HCT116 (cell line): Measurements from ENCODE around the gene EFCAB10.
A peak's percentile ranks its signal among the peaks of the same experiment; 100 is the strongest.

ENCODE experiments used
- ELF1 ChIP-seq: IDR thresholded peaks from 2 replicates; pipeline ENCODE4 v1.6.1; 2012; ENCODE audit warnings: low read depth, borderline replicate concordance
- EZH2 ChIP-seq: fragments of 200-600 bp; sonication (generic); IDR thresholded peaks from 2 replicates; pipeline ENCODE4 v1.6.1; 2017; ENCODE audit warnings: antibody characterized with exemption, mixed run types
- EZH2phosphoT487 ChIP-seq: fragments of 200-600 bp; IDR thresholded peaks from 2 replicates; pipeline ENCODE4 v1.6.1; 2018; ENCODE audit warnings: antibody characterized with exemption, borderline replicate concordance
- POLR2A ChIP-seq: IDR thresholded peaks from 2 replicates; pipeline ENCODE4 v1.7.0; 2011; ENCODE audit warnings: borderline replicate concordance; ENCODE audit not compliant: insufficient read depth, insufficient read length; ENCODE audit errors: extremely low read depth
- POLR2AphosphoS5 ChIP-seq: IDR thresholded peaks from 2 replicates; pipeline ENCODE4 v1.6.1; 2011; ENCODE audit warnings: mild to moderate bottlenecking, low read depth, low read length, moderate library complexity
- RAD21 ChIP-seq: IDR thresholded peaks from 2 replicates; pipeline ENCODE4 v1.6.1; 2012; ENCODE audit warnings: low read depth, mild to moderate bottlenecking
- SIN3A ChIP-seq: IDR thresholded peaks from 2 replicates; pipeline ENCODE4 v1.6.1; 2012; ENCODE audit warnings: low read depth
- SRF ChIP-seq: IDR thresholded peaks from 2 replicates; pipeline ENCODE4 v1.6.1; 2012; ENCODE audit warnings: low read depth
- YY1 ChIP-seq: IDR thresholded peaks from 2 replicates; pipeline ENCODE4 v1.6.1; 2011; ENCODE audit warnings: low read length, low read depth, moderate library complexity, mild to moderate bottlenecking; ENCODE audit not compliant: insufficient replicate concordance; ENCODE audit errors: extremely low read depth
- ZNF274 ChIP-seq: fragments of 200-500 bp; sonication (Bioruptor generic); IDR thresholded peaks from 2 replicates; pipeline ENCODE4 v1.6.1; 2014; ENCODE audit warnings: mild to moderate bottlenecking, low read depth, low read length, inconsistent platforms
- TF ChIP-seq, protein P1 (sequence below): IDR thresholded peaks from 2 replicates; pipeline ENCODE4 v1.6.1; 2011; ENCODE audit warnings: mild to moderate bottlenecking, low read length, moderate library complexity; ENCODE audit not compliant: insufficient replicate concordance; ENCODE audit errors: extremely low read depth
- TF ChIP-seq, protein P2 (sequence below), 3 experiments: fragments of 200-600 bp in 1 of 3; sonication (generic) in 1 of 3; IDR thresholded peaks in 2 of 3; conservative IDR thresholded peaks in 1 of 3; 2 replicates each; pipeline ENCODE4 v1.5.1; 2012 to 2017; ENCODE audit warnings: low read depth in 2 of 3, low read length in 2 of 3, antibody characterized with exemption in 1 of 3, borderline replicate concordance in 1 of 3, control low read depth in 1 of 3, mild to moderate bottlenecking in 1 of 3, mixed read lengths in 1 of 3, mixed run types in 1 of 3, moderate library complexity in 1 of 3; ENCODE audit not compliant: insufficient read depth in 1 of 3
- TF ChIP-seq, protein P3 (sequence below): IDR thresholded peaks from 2 replicates; pipeline ENCODE4 v1.6.1; 2012

DNA sequence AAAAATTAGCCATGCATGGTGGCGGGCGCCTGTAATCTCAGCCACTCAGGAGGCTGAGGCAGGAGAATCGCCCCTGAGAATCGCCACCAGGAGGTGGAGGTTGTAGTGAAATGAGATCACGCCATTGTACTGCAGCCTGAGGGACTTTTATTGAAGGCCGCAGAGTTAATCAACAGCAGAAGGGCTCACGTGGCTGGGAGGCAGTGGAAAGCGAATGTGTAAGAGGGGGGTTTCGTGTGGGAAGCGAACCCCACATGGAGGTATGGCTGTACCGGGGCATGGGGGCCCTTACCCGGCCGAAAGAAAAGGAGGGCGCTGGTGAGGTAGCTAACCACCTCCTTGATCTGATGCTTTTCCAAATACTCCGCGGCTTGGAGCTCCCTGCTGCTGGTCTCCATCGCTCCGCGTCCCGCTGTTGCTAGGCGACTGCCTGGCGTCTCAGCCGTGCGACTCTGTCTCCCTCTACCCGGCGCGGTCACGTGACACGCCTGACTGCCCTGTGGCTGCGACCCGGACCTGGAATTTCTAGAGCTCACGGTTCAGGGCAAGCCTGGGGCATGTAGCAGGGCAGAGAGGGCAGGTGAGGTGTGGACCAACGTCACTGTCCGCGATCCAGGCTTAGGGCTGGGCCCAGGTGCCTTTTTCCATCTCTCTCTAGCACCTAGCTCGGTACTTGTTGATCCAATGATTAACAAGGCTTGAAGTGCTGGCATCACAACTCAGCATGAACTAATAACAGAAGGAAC, at the start of gene EFCAB10:
- TF ChIP-seq, protein P1, sequence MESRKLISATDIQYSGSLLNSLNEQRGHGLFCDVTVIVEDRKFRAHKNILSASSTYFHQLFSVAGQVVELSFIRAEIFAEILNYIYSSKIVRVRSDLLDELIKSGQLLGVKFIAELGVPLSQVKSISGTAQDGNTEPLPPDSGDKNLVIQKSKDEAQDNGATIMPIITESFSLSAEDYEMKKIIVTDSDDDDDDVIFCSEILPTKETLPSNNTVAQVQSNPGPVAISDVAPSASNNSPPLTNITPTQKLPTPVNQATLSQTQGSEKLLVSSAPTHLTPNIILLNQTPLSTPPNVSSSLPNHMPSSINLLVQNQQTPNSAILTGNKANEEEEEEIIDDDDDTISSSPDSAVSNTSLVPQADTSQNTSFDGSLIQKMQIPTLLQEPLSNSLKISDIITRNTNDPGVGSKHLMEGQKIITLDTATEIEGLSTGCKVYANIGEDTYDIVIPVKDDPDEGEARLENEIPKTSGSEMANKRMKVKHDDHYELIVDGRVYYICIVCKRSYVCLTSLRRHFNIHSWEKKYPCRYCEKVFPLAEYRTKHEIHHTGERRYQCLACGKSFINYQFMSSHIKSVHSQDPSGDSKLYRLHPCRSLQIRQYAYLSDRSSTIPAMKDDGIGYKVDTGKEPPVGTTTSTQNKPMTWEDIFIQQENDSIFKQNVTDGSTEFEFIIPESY: no peak
- TF ChIP-seq EZH2: no peak
- TF ChIP-seq, protein P2, sequence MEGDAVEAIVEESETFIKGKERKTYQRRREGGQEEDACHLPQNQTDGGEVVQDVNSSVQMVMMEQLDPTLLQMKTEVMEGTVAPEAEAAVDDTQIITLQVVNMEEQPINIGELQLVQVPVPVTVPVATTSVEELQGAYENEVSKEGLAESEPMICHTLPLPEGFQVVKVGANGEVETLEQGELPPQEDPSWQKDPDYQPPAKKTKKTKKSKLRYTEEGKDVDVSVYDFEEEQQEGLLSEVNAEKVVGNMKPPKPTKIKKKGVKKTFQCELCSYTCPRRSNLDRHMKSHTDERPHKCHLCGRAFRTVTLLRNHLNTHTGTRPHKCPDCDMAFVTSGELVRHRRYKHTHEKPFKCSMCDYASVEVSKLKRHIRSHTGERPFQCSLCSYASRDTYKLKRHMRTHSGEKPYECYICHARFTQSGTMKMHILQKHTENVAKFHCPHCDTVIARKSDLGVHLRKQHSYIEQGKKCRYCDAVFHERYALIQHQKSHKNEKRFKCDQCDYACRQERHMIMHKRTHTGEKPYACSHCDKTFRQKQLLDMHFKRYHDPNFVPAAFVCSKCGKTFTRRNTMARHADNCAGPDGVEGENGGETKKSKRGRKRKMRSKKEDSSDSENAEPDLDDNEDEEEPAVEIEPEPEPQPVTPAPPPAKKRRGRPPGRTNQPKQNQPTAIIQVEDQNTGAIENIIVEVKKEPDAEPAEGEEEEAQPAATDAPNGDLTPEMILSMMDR (IDR thresholded peaks at IDR 0.05 in 2 of 3, conservative IDR thresholded peaks at IDR 0.05 in 1 of 3; ENCODE audit: borderline replicate concordance in 1 of 3, insufficient read depth in 1 of 3, low read depth in 2 of 3, low read length in 2 of 3): no peak
- TF ChIP-seq YY1: peak; percentile 20
- TF ChIP-seq POLR2A: no peak
- TF ChIP-seq, protein P3, sequence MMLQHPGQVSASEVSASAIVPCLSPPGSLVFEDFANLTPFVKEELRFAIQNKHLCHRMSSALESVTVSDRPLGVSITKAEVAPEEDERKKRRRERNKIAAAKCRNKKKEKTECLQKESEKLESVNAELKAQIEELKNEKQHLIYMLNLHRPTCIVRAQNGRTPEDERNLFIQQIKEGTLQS: no peak
- no peak for TF ChIP-seq ELF1
- no peak for TF ChIP-seq ZNF274
- TF ChIP-seq RAD21: no peak
- TF ChIP-seq EZH2phosphoT487: no peak
- TF ChIP-seq POLR2AphosphoS5: peak; percentile 19; the same call in 1 of the 2 replicates
- TF ChIP-seq SRF: no peak
- peak; percentile 60 for TF ChIP-seq SIN3A
